Measurements from ENCODE around the gene TTC7B.

GRCh38 chr14:90495357-90496276, 320.6 kb downstream of the TTC7B start:
- TF ChIP-seq ZZZ3 (IDR thresholded peaks at IDR 0.05; ENCODE audit: control insufficient read depth, insufficient read length, low read depth) (no peak), SMARCA5 (IDR thresholded peaks at IDR 0.05) (no peak), POLR2AphosphoS2 (IDR thresholded peaks at IDR 0.05; ENCODE audit: low read depth, low read length) (no peak)
